Muscle layer of colon (tissue), 2 donors: ENCODE results near the gene PCCB.
A peak's percentile ranks its signal among the peaks of the same experiment; 100 is the strongest.
"Not testable (repeated sequence)": the region's sequence is repeated elsewhere in the genome, so short reads cannot be mapped to it uniquely, and the experiment has no call there.

Experiments
- H3K27ac ChIP-seq: one replicate; pipeline ENCODE4 v1.7.0; 2013; ENCODE audit warnings: low read depth, mild to moderate bottlenecking, low read length, moderate library complexity
- H3K27me3 ChIP-seq, 2 donors: one replicate each; pipeline ENCODE4 v1.7.0; 2013; ENCODE audit warnings: low read length in 2 of 2, mild to moderate bottlenecking in 2 of 2; ENCODE audit not compliant: insufficient read depth in 2 of 2, control insufficient read depth in 1 of 2
- H3K36me3 ChIP-seq: one replicate; pipeline ENCODE4 v1.7.0; 2013; ENCODE audit warnings: mild to moderate bottlenecking, low read length; ENCODE audit not compliant: insufficient read depth
- H3K4me1 ChIP-seq: one replicate; pipeline ENCODE4 v1.7.0; 2013; ENCODE audit warnings: mild to moderate bottlenecking, low read length; ENCODE audit not compliant: insufficient read depth
- H3K4me3 ChIP-seq, 2 donors: one replicate each; pipeline ENCODE4 v1.7.0; 2013; ENCODE audit warnings: low read length in 2 of 2, low read depth in 1 of 2, mild to moderate bottlenecking in 1 of 2, moderate library complexity in 1 of 2
- H3K9ac ChIP-seq: one replicate; pipeline ENCODE4 v1.7.0; 2013; ENCODE audit warnings: low read length
- H3K9me3 ChIP-seq: one replicate; pipeline ENCODE4 v1.7.0; 2013; ENCODE audit warnings: mild to moderate bottlenecking, low read length
- donor health status: abdominal sarcoma.
- donor health status: Adenocarcinoma of cecum.

The PCCB gene

GRCh38 chr3:136250059-136250902 lies at the start of gene PCCB:
Gene PCCB (plus strand): TSS chr3:136250340. CDS start chr3:136250376, 36 bp downstream.
- peaks cover 11% of the 10 kb centered on the region for H3K4me1 ChIP-seq
- no peaks in the 10 kb centered on the region for H3K36me3 ChIP-seq
- peak within 1 kb of the TSS; percentile 86 for H3K27ac ChIP-seq
- no peaks in the 10 kb centered on the region for H3K27me3 ChIP-seq
- no peaks in the 10 kb centered on the region for H3K9me3 ChIP-seq
- H3K9ac ChIP-seq = peak within 1 kb of the TSS; percentile 58
- H3K4me3 ChIP-seq = peak within 1 kb of the TSS; percentile 70 to 73

GRCh38 chr3:136207489-136208115 lies 42.5 kb upstream of the PCCB start:
- no peak overlapping the region for H3K9ac ChIP-seq
- H3K36me3 ChIP-seq = no peaks in the 10 kb centered on the region
- no peaks in the 10 kb centered on the region for H3K4me1 ChIP-seq
- no peaks in the 10 kb centered on the region for H3K9me3 ChIP-seq
- no peaks in the 10 kb centered on the region for H3K27me3 ChIP-seq
- H3K27ac ChIP-seq = no peak overlapping the region
- H3K4me3 ChIP-seq = no peak overlapping the region

GRCh38 chr3:136209921-136210320 lies 40.2 kb upstream of the PCCB start:
- H3K4me3 ChIP-seq = no peak overlapping the region
- H3K27ac ChIP-seq = no peak overlapping the region
- H3K9me3 ChIP-seq = no peaks in the 10 kb centered on the region
- H3K4me1 ChIP-seq = no peaks in the 10 kb centered on the region
- H3K36me3 ChIP-seq = no peaks in the 10 kb centered on the region
- no peaks in the 10 kb centered on the region for H3K27me3 ChIP-seq
- H3K9ac ChIP-seq = no peak overlapping the region

DNA sequence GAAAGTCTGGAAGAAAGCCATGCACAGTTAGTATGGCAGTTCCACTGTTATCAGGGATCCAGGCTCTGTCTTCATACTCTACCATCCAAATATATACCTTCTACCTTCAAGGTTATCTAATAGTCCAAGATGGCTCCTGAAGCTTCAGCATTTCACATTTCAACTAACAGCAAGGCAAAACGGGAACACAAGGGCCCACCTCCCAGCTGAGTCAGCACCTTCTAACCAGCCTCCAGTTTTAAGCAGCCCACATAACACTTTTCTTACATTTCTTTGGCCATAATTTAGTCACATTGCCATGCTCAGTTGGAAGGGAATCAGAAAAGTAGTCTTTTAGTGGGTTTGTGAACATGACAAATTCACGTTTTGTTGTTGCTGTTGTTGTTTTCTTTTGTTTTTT lies 38.6 kb upstream of the PCCB start:
- Histone ChIP-seq H3K4me1 (no peaks in the 10 kb centered on the region), H3K27me3 (no peaks in the 10 kb centered on the region), H3K9me3 (no peaks in the 10 kb centered on the region), H3K4me3 (no peak overlapping the region), H3K9ac (no peak overlapping the region), H3K36me3 (no peaks in the 10 kb centered on the region), H3K27ac (no peak overlapping the region)

DNA sequence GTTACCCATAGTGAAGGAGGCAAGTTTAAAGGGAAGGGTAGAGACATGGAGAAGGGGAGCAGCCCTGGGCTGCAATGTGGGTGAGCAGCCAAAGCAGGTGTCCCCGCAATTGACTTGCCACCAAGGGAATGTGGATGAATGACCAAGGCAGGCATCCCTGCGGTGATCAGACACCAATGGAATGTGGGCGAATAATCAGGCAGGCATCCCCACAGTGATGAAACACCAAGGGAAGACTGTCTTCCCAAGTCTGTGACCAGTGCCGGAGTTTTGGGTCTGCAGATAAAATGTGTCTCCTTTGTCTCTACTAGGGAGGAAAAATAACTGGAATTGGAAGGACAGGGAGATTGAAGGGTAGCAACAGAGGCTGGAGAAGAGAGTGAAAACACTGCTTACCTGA lies 27.4 kb upstream of the PCCB start:
- not testable (repeated sequence) for H3K36me3 ChIP-seq

DNA sequence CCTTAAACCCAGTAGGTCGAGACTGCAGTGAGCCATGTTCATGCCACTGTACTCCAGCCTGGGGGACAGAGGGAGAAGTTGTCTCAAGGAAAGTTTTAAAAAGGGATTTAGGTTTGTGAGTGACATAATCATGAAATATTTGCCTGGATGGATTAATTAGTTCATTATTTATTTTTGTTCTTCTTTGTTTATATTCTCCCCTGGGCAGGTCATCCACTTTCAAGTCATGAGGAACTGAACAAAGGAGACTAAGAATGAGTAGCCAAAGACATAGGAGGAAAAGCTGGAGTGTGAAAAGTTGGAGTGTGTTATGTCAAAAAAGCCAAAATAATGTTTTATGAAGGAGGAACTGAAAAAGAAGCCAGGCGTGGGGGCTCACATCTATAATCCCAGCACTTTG lies 17.7 kb upstream of the PCCB start:
- Histone ChIP-seq H3K4me1 (peaks cover 5% of the 10 kb centered on the region), H3K9me3 (no peaks in the 10 kb centered on the region), H3K36me3 (no peaks in the 10 kb centered on the region), H3K27me3 (no peaks in the 10 kb centered on the region), H3K9ac (no peak overlapping the region), H3K4me3 (no peak overlapping the region), H3K27ac (no peak overlapping the region)

More for the DNA sequence above, 27.4 kb upstream of the PCCB start:
- H3K9me3 ChIP-seq, H3K4me3 ChIP-seq, H3K4me1 ChIP-seq, H3K9ac ChIP-seq, H3K27ac ChIP-seq, H3K27me3 ChIP-seq: not testable (repeated sequence)

DNA sequence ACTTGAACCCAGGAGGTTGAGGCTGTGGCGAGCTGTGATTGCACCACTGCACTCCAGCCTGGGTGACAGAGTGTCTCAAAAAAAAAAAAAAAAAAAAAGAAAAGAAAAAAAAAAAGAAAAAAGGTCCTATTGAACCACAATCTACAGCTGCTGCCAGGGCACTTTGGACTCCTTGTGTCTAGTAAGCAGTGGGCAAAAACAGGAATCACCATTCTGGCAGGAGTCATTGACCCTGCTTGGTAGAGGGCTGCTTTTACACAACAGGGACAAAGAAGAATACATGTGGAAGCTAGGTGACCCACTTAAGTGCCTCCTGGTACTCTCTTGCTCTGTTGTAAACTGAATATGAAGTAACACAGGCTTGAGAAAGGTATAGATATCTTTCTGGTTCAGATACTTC lies 14.6 kb upstream of the PCCB start:
- H3K4me1 ChIP-seq = peaks cover 7% of the 10 kb centered on the region
- no peak overlapping the region for H3K4me3 ChIP-seq
- H3K27ac ChIP-seq = no peak overlapping the region
- H3K9ac ChIP-seq = no peak overlapping the region
- H3K9me3 ChIP-seq = no peaks in the 10 kb centered on the region
- no peaks in the 10 kb centered on the region for H3K27me3 ChIP-seq
- no peaks in the 10 kb centered on the region for H3K36me3 ChIP-seq

DNA sequence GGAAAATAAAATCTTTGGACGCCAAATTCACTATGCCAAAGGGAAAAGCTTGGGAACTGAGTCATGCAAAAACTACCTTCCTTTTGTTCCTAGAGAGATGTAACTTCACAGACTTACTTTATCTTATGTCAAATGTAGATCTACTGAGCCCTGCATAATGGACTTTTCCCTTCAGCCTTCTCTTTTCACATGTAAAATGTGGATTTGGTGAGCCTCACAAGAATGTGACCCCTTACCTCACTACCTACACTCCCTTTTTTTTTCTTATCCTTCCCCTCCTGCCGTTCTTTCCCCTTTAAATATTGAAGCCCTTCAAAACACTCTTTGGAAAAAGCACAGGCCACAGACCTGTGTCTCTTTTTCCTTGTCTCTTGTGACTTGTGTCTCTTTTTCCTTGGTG lies 14.0 kb upstream of the PCCB start:
- Histone ChIP-seq H3K4me1 (peaks cover 7% of the 10 kb centered on the region), H3K27me3 (no peaks in the 10 kb centered on the region), H3K4me3 (no peak overlapping the region), H3K9me3 (no peaks in the 10 kb centered on the region), H3K36me3 (no peaks in the 10 kb centered on the region), H3K27ac (no peak overlapping the region), H3K9ac (no peak overlapping the region)

DNA sequence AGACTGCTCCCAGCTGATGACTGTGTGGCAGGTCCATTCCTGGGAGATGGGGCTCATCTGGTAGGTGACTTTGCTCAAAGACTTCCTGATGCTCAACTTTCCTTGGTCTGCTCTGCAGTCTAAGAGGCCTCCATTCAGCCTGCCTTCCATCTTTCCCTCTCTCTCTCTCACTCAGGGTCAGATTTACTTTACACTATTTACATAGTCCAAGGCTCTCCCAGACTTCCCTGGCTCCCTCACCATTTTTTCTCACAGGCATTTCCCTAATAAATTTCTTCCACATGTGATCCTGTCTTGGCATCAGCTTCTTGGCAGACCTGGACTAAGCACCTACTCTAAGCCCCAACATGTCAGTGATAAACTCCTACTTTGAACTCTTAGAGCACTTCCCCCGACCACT lies 13.0 kb upstream of the PCCB start:
- Histone ChIP-seq H3K36me3 (no peaks in the 10 kb centered on the region), H3K27ac (no peak overlapping the region), H3K27me3 (no peaks in the 10 kb centered on the region), H3K9me3 (no peaks in the 10 kb centered on the region), H3K9ac (no peak overlapping the region), H3K4me3 (no peak overlapping the region), H3K4me1 (peaks cover 7% of the 10 kb centered on the region)

DNA sequence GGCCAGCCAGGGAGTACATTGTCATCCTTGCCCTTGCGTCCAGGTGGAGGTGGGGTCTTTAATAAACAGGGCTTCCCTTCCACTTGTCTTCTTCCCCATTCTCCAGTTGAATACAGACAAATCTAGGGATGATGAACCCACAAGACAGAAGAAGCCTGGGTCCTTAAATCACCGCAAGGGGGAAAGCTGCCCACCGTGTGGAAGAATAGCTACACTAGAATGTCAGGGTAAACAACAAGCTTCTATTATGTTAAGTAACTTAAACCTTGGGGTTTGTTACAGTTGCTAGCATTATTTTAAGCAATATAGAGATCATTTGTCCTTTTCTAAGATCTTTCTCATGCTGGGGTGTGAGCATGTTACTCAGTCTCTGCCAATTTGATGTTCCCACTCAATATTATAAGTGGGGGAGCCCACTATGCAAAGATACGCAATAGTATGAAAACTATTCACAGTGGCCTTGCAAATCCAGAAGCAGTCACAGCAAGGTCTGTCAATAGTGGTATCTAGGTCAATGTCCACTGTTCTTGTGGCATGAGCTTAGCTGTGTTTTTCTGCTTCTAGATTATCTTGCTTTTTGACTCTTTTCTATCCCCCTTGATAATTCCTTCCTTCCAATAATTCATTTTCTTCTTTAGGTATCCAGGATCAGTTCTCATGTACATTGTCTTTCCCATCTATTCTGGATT lies 12.0 kb upstream of the PCCB start:
- no peak overlapping the region for H3K4me3 ChIP-seq
- no peaks in the 10 kb centered on the region for H3K36me3 ChIP-seq
- H3K27ac ChIP-seq = no peak overlapping the region
- H3K9me3 ChIP-seq = no peaks in the 10 kb centered on the region
- H3K4me1 ChIP-seq = peaks cover 7% of the 10 kb centered on the region
- no peaks in the 10 kb centered on the region for H3K27me3 ChIP-seq
- no peak overlapping the region for H3K9ac ChIP-seq

DNA sequence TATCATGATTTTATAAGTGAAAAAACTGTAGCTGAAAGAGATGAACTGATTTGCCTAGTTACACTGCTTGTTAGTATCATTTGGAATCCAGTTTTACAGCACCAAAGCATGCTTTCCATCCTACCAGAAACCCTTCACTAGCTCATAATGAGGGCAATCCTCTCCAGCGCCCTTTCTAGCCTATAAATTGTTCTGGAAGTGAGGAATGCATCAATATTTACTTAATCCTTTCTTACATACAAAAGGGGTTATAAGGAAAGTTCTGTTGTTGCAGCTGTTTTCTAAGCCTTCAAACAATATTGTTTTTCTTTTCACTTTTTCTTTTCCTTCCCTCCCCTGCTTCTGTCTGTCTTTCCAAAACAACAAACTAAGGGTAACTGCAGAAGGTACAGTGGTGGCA lies 11.0 kb upstream of the PCCB start:
- Histone ChIP-seq H3K4me3 (no peak overlapping the region), H3K36me3 (no peaks in the 10 kb centered on the region), H3K9ac (no peak overlapping the region), H3K4me1 (peaks cover 7% of the 10 kb centered on the region), H3K27ac (no peak overlapping the region), H3K27me3 (no peaks in the 10 kb centered on the region), H3K9me3 (no peaks in the 10 kb centered on the region)
